Neural cell (in vitro differentiated cells): ENCODE results near the gene CAMK2N2. TPM values are rescaled to one million over a fixed set of nuclear protein-coding genes. Genes with fewer than 3 reads are reported as not detected.

Source experiments
- H2AFZ ChIP-seq: fragments of 200-600, 300-800 bp; sonication (generic), shearing (Covaris generic); 2 replicates; pipeline ENCODE4 v1.6.0; 2014; ENCODE audit warnings: low read depth, mild to moderate bottlenecking, antibody characterized with exemption, low read length, moderate library complexity
- H3F3A ChIP-seq: fragments of 200-600 bp; shearing (Covaris generic); 2 replicates; pipeline ENCODE4 v1.6.1; 2016; ENCODE audit warnings: mild to moderate bottlenecking, moderate library complexity, mixed read lengths, antibody characterized with exemption, low read length; ENCODE audit not compliant: insufficient read depth, poor library complexity, severe bottlenecking
- H3K27ac ChIP-seq: fragments of 200-600, 300-800 bp; sonication (generic), shearing (Covaris generic); 2 replicates; pipeline ENCODE4 v1.5.1; 2014; ENCODE audit warnings: mild to moderate bottlenecking, low read length, moderate library complexity
- H3K27me3 ChIP-seq: fragments of 300-800, 200-600 bp; sonication (generic), shearing (Covaris generic); 2 replicates; pipeline ENCODE4 v1.6.0; 2014; ENCODE audit warnings: mild to moderate bottlenecking, low read depth, low read length, moderate library complexity; ENCODE audit not compliant: insufficient read depth
- H3K36me3 ChIP-seq: fragments of 300-800, 200-600 bp; sonication (generic), shearing (Covaris generic); 2 replicates; pipeline ENCODE4 v1.5.1; 2014; ENCODE audit warnings: mild to moderate bottlenecking, antibody characterized with exemption, low read length, moderate library complexity; ENCODE audit not compliant: insufficient read depth
- H3K4me2 ChIP-seq: fragments of 300-800, 200-600 bp; sonication (generic), shearing (Covaris generic); 2 replicates; pipeline ENCODE4 v1.6.0; 2014; ENCODE audit warnings: mild to moderate bottlenecking, low read length
- H3K4me3 ChIP-seq: fragments of 300-800, 200-600 bp; sonication (generic), shearing (Covaris generic); 2 replicates; pipeline ENCODE4 v1.5.1; 2014; ENCODE audit warnings: mild to moderate bottlenecking, low read length, moderate library complexity
- H3K79me2 ChIP-seq: fragments of 200-600 bp; shearing (Covaris generic); replicated peaks from 2 replicates; pipeline ENCODE4 v1.6.0; 2014; ENCODE audit warnings: mild to moderate bottlenecking, low read length, moderate library complexity; ENCODE audit not compliant: insufficient read depth
- H3K9ac ChIP-seq: fragments of 300-800, 200-600 bp; sonication (generic), shearing (Covaris generic); 2 replicates; pipeline ENCODE4 v1.6.1; 2016; ENCODE audit warnings: mild to moderate bottlenecking, low read length, mixed read lengths
- H3K9me2 ChIP-seq: fragments of 200-600 bp; shearing (Covaris generic); 2 replicates; pipeline ENCODE4 v1.6.1; 2016; ENCODE audit warnings: mild to moderate bottlenecking, low read length, mixed read lengths; ENCODE audit not compliant: insufficient read depth
- H3K9me3 ChIP-seq: fragments of 200-600, 300-800 bp; sonication (generic), shearing (Covaris generic); 2 replicates; pipeline ENCODE4 v1.6.1; 2016; ENCODE audit warnings: mild to moderate bottlenecking, mixed run types, low read length, moderate library complexity, mixed read lengths
- H4K20me1 ChIP-seq: fragments of 200-600 bp; shearing (Covaris generic); 2 replicates; pipeline ENCODE4 v1.6.1; 2016; ENCODE audit warnings: mild to moderate bottlenecking, mixed run types; ENCODE audit not compliant: insufficient read depth
- CTCF ChIP-seq: fragments of 450-650 bp; IDR thresholded peaks from 2 replicates; pipeline ENCODE4 v1.5.1; 2014; ENCODE audit warnings: antibody characterized with exemption, mild to moderate bottlenecking, moderate library complexity; ENCODE audit not compliant: poor library complexity, severe bottlenecking
- EP300 ChIP-seq: fragments of 450-650 bp; conservative IDR thresholded peaks from 2 replicates; pipeline ENCODE4 v1.6.1; 2014; ENCODE audit warnings: antibody characterized with exemption, mild to moderate bottlenecking, moderate library complexity; ENCODE audit not compliant: poor library complexity, severe bottlenecking
- EZH2 ChIP-seq: fragments of 200-600, 300-800 bp; shearing (Covaris generic), sonication (generic); IDR thresholded peaks from 2 replicates; pipeline ENCODE4 v1.6.1; 2014; ENCODE audit warnings: antibody characterized with exemption, low read length, borderline replicate concordance, mild to moderate bottlenecking; ENCODE audit not compliant: insufficient read depth, poor library complexity, severe bottlenecking
- MXI1 ChIP-seq: fragments of 450-650 bp; conservative IDR thresholded peaks from 2 replicates; pipeline ENCODE4 v1.6.1; 2014; ENCODE audit warnings: antibody characterized with exemption, mild to moderate bottlenecking; ENCODE audit not compliant: poor library complexity, severe bottlenecking
- POLR2AphosphoS5 ChIP-seq: IDR thresholded peaks from 2 replicates; pipeline ENCODE4 v1.6.1; 2012
- RAD21 ChIP-seq: fragments of 450-650 bp; conservative IDR thresholded peaks from 2 replicates; pipeline ENCODE4 v1.6.1; 2014; ENCODE audit warnings: antibody characterized with exemption, mild to moderate bottlenecking, moderate library complexity
- REST ChIP-seq: IDR thresholded peaks from 2 replicates; pipeline ENCODE4 v1.6.1; 2012; ENCODE audit warnings: borderline replicate concordance
- SMC3 ChIP-seq: fragments of 450-650 bp; conservative IDR thresholded peaks from 2 replicates; pipeline ENCODE4 v1.6.1; 2014; ENCODE audit warnings: antibody characterized with exemption, mild to moderate bottlenecking, moderate library complexity; ENCODE audit not compliant: poor library complexity
- TAF1 ChIP-seq: IDR thresholded peaks from 2 replicates; pipeline ENCODE4 v1.6.1; 2012; ENCODE audit warnings: low read depth
- polyA plus RNA-seq: library from polyadenylated mRNA; depleted of rRNA; stranded (reverse); fragments of >200 nt; gene quantifications from 2 replicates; pipeline ENCODE4 v1.2.3, GENCODE V29; 2014

Gene CAMK2N2
- polyA plus RNA-seq, 1 donor from 2014 or later, result 2.8 TPM

GRCh38 chr3:184222521-184222920 lies 38.8 kb downstream of the CAMK2N2 start:
- Histone ChIP-seq H3K27me3 (peaks cover 8% of the 10 kb centered on the region), H3K9me2 (no peaks in the 10 kb centered on the region), H3F3A (no peaks in the 10 kb centered on the region), H3K4me2 (no peak overlapping the region), H4K20me1 (no peaks in the 10 kb centered on the region), H2AFZ (no peak overlapping the region), H3K4me3 (no peak overlapping the region), H3K79me2 (no peaks in the 10 kb centered on the region), H3K27ac (no peak overlapping the region), H3K36me3 (no peaks in the 10 kb centered on the region), H3K9ac (no peak overlapping the region), H3K9me3 (no peaks in the 10 kb centered on the region)
- no peak for TF ChIP-seq POLR2AphosphoS5
- no peak for TF ChIP-seq MXI1
- TF ChIP-seq SMC3, result no peak
- TF ChIP-seq EZH2, result no peak
- TF ChIP-seq TAF1, result no peak
- no peak for TF ChIP-seq RAD21
- no peak for TF ChIP-seq CTCF
- no peak for TF ChIP-seq EP300
- TF ChIP-seq REST, result no peak

GRCh38 chr3:184218814-184219213 lies 42.5 kb downstream of the CAMK2N2 start:
- Histone ChIP-seq H4K20me1 (no peaks in the 10 kb centered on the region), H2AFZ (no peak overlapping the region), H3K4me2 (no peak overlapping the region), H3K9ac (no peak overlapping the region), H3K9me3 (no peaks in the 10 kb centered on the region), H3K9me2 (no peaks in the 10 kb centered on the region), H3K4me3 (no peak overlapping the region), H3K36me3 (no peaks in the 10 kb centered on the region), H3K27me3 (no peaks in the 10 kb centered on the region), H3K27ac (no peak overlapping the region), H3K79me2 (no peaks in the 10 kb centered on the region), H3F3A (no peaks in the 10 kb centered on the region)
- no peak for TF ChIP-seq SMC3
- TF ChIP-seq REST, result no peak
- TF ChIP-seq CTCF, result no peak
- TF ChIP-seq TAF1, result no peak
- TF ChIP-seq RAD21, result no peak
- TF ChIP-seq POLR2AphosphoS5, result no peak
- TF ChIP-seq EP300, result no peak
- no peak for TF ChIP-seq EZH2
- no peak for TF ChIP-seq MXI1
